Trophoblast cell (in vitro differentiated cells and primary cell): ENCODE results near the gene GAK.
A peak's percentile ranks its signal among the peaks of the same experiment; 100 is the strongest.

ENCODE experiments used
- DNase-seq, 2 donors: peaks; one replicate each; pipeline ENCODE4 v3.0.0-alpha.2; 2016
- H2AFZ ChIP-seq: 2 replicates; pipeline ENCODE4 v1.6.1; 2013; ENCODE audit warnings: low read length, moderate library complexity, mild to moderate bottlenecking; ENCODE audit not compliant: insufficient read depth, poor library complexity
- H2AK5ac ChIP-seq: 2 replicates; pipeline ENCODE4 v1.6.1; 2013; ENCODE audit warnings: mild to moderate bottlenecking, low read length
- H2BK120ac ChIP-seq: 2 replicates; pipeline ENCODE4 v1.6.1; 2013; ENCODE audit warnings: low read length, mild to moderate bottlenecking, moderate library complexity; ENCODE audit not compliant: insufficient read depth, poor library complexity
- H2BK12ac ChIP-seq: 2 replicates; pipeline ENCODE4 v1.6.1; 2013; ENCODE audit warnings: mild to moderate bottlenecking, low read length, moderate library complexity
- H2BK5ac ChIP-seq: 2 replicates; pipeline ENCODE4 v1.6.1; 2013; ENCODE audit warnings: low read length, low read depth, moderate library complexity, mild to moderate bottlenecking; ENCODE audit not compliant: poor library complexity
- H3K14ac ChIP-seq: 2 replicates; pipeline ENCODE4 v1.6.1; 2013; ENCODE audit warnings: mild to moderate bottlenecking, low read length
- H3K18ac ChIP-seq: 2 replicates; pipeline ENCODE4 v1.6.1; 2013; ENCODE audit warnings: mild to moderate bottlenecking, low read length
- H3K23ac ChIP-seq: 2 replicates; pipeline ENCODE4 v1.6.1; 2013; ENCODE audit warnings: low read length
- H3K27ac ChIP-seq: 2 replicates; pipeline ENCODE4 v1.5.1; 2013; ENCODE audit warnings: low read depth, mild to moderate bottlenecking, inconsistent platforms, low read length, moderate library complexity
- H3K27me3 ChIP-seq: 2 replicates; pipeline ENCODE4 v1.6.1; 2013; ENCODE audit warnings: inconsistent platforms, mild to moderate bottlenecking, low read length, moderate library complexity; ENCODE audit not compliant: insufficient read depth
- H3K36me3 ChIP-seq, 2 experiments: 1 replicate in 1 of 2; 2 replicates in 1 of 2; pipeline ENCODE4 v1.6.1; 2013; ENCODE audit warnings: low read length in 2 of 2, mild to moderate bottlenecking in 2 of 2, moderate library complexity in 1 of 2; ENCODE audit not compliant: insufficient read depth in 2 of 2, control insufficient read depth in 1 of 2
- H3K4ac ChIP-seq: 2 replicates; pipeline ENCODE4 v1.6.1; 2013; ENCODE audit warnings: low read depth, mild to moderate bottlenecking, low read length, moderate library complexity
- H3K4me1 ChIP-seq, 2 experiments: 1 replicate in 1 of 2; 2 replicates in 1 of 2; pipeline ENCODE4 v1.6.1; 2013; ENCODE audit warnings: low read length in 2 of 2, mild to moderate bottlenecking in 2 of 2, moderate library complexity in 1 of 2; ENCODE audit not compliant: insufficient read depth in 2 of 2, control insufficient read depth in 1 of 2
- H3K4me2 ChIP-seq: 2 replicates; pipeline ENCODE4 v1.6.1; 2013; ENCODE audit warnings: inconsistent platforms, mild to moderate bottlenecking, low read length, moderate library complexity
- H3K4me3 ChIP-seq: 2 replicates; pipeline ENCODE4 v1.5.1; 2013; ENCODE audit warnings: mild to moderate bottlenecking, low read depth, low read length, inconsistent platforms
- H3K79me1 ChIP-seq: one replicate; pipeline ENCODE4 v1.6.1; 2013; ENCODE audit warnings: low read length
- H3K79me2 ChIP-seq: 2 replicates; pipeline ENCODE4 v1.6.1; 2013; ENCODE audit warnings: low read length, mild to moderate bottlenecking; ENCODE audit not compliant: control insufficient read depth, insufficient read depth, poor library complexity
- H3K9ac ChIP-seq: 2 replicates; pipeline ENCODE4 v1.6.1; 2013; ENCODE audit warnings: mild to moderate bottlenecking, low read length
- H3K9me3 ChIP-seq: 2 replicates; pipeline ENCODE4 v1.6.1; 2013; ENCODE audit warnings: low read depth, mild to moderate bottlenecking, control low read depth, inconsistent platforms, low read length; ENCODE audit not compliant: insufficient read depth
- H4K12ac ChIP-seq: 2 replicates; pipeline ENCODE4 v1.6.1; 2013; ENCODE audit warnings: low read depth, mild to moderate bottlenecking, low read length, moderate library complexity
- H4K8ac ChIP-seq: 2 replicates; pipeline ENCODE4 v1.6.1; 2013; ENCODE audit warnings: low read depth, mild to moderate bottlenecking, low read length, moderate library complexity
- H4K91ac ChIP-seq: one replicate; pipeline ENCODE4 v1.6.1; 2013; ENCODE audit warnings: low read depth, mild to moderate bottlenecking, low read length, moderate library complexity
- WGBS: extraction: QIAGEN DNeasy Blood & Tissue Kit; methylation state at CpG from one replicate; pipeline ENCODE4 v1.1.7; 2013; ENCODE audit warnings: missing lambda C conversion rate; ENCODE audit not compliant: insufficient read length, insufficient coverage; ENCODE audit errors: extremely low coverage; 5-methylcytosine and 5-hydroxymethylcytosine counted together

Gene GAK

DNA sequence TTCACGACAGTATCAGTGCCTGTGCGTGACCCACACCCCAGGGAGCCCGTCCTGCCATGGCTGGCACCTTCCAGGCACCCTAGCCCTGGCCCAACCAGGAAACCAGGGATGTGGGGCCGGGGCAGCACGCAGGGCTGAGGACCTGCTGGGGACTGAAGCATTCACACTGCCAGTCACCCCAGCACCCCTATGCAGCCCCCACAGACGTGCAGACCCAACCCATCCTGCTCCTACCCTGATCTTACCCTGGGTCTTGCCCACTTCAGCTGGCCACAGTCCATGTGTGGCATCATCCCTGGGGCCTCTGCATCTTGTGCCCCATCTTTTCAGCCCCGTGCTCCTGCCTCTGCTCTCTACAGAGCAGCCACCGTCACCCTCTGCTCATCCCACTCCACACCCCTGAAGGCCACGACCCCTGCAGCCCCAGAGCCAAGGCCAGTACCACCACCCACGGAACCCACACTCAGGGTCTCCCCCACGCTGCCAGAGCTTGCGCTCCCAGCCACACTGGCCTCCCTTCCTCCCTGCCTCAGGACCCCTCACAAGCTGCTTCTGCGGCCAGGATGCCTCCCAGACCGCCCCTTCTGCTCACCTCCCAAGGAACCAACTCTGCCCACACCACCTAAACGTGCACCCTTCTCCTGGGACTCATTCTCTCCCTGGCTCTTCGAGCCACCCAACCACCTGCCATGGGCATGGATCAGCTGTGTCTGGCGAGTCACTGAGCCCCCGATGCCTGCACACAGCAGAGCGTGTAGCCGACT lies 25.6 kb downstream of the GAK start:
- Histone ChIP-seq H2BK5ac (no peak overlapping the region), H3K23ac (no peak overlapping the region), H3K4me3 (no peak overlapping the region), H4K8ac (no peak overlapping the region), H2BK120ac (no peak overlapping the region), H3K27me3 (no peaks in the 10 kb centered on the region), H3K79me1 (no peaks in the 10 kb centered on the region), H2AFZ (no peak overlapping the region), H4K91ac (no peak overlapping the region), H3K79me2 (no peaks in the 10 kb centered on the region), H3K4ac (no peak overlapping the region), H2BK12ac (no peak overlapping the region), H3K14ac (no peak overlapping the region), H3K27ac (no peak overlapping the region), H4K12ac (no peak overlapping the region), H3K4me2 (no peak overlapping the region), H3K9ac (no peak overlapping the region), H2AK5ac (no peak overlapping the region), H3K4me1 (no peaks in the 10 kb centered on the region), H3K18ac (no peak overlapping the region), H3K36me3 (peaks cover 33 to 40% of the 10 kb centered on the region in 2 experiments), H3K9me3 (peaks cover 8% of the 10 kb centered on the region)
- no CpG with 5 or more reads among the region's 20 CpGs for WGBS
- no peak for DNase-seq

DNA sequence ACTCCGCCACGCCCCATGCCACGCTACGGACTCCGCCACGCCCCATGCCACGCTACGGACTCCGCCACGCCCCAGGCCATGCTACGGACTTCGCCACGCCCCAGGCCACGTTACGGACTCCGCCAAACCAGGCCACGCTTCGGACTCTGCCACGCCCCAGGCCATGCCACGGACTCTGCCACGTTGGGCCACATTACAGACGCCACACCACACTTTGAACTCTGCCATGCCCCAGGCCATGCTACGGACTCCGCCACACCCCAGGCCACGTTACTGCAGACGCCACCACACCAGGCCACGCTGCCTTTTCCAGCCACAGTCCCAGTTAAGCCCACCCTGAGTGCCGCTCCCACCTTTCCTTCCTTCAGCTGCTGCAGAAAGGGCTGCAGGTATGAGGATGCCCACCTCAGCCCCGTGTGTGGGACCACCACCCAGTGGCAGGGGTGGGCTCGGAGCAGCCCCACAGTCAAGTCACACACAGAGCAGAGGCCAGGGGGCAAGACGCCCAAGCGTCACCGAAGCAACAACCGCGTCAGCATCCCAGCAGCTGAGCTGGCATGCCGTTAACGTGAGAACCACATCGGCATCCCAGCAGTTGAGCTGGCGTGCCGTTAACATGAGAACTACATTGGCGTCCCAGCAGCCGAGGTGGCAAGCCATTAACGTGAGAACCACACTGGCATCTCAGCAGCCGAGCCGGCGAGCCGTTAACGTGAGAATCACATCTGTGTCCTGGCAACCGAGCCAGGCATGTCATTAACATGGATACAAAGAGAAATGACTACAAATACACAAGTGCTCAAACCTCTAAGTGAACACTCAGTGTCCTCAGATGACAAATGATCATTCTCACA lies 26.4 kb downstream of the GAK start:
- Histone ChIP-seq H3K4me1 (no peaks in the 10 kb centered on the region), H3K4me2 (no peak overlapping the region), H2AFZ (no peak overlapping the region), H4K12ac (no peak overlapping the region), H3K79me1 (no peaks in the 10 kb centered on the region), H2BK12ac (no peak overlapping the region), H3K18ac (no peak overlapping the region), H4K8ac (no peak overlapping the region), H2BK120ac (no peak overlapping the region), H4K91ac (no peak overlapping the region), H3K4ac (no peak overlapping the region), H3K14ac (no peak overlapping the region), H2BK5ac (no peak overlapping the region), H3K27me3 (no peaks in the 10 kb centered on the region), H3K36me3 (peaks cover 33 to 38% of the 10 kb centered on the region in 2 experiments), H3K27ac (no peak overlapping the region), H3K4me3 (no peak overlapping the region), H3K9ac (no peak overlapping the region), H3K79me2 (no peaks in the 10 kb centered on the region), H3K9me3 (peaks cover 8% of the 10 kb centered on the region), H2AK5ac (no peak overlapping the region), H3K23ac (no peak overlapping the region)
- WGBS = no CpG with 5 or more reads among the region's 49 CpGs
- DNase-seq = no peak

DNA sequence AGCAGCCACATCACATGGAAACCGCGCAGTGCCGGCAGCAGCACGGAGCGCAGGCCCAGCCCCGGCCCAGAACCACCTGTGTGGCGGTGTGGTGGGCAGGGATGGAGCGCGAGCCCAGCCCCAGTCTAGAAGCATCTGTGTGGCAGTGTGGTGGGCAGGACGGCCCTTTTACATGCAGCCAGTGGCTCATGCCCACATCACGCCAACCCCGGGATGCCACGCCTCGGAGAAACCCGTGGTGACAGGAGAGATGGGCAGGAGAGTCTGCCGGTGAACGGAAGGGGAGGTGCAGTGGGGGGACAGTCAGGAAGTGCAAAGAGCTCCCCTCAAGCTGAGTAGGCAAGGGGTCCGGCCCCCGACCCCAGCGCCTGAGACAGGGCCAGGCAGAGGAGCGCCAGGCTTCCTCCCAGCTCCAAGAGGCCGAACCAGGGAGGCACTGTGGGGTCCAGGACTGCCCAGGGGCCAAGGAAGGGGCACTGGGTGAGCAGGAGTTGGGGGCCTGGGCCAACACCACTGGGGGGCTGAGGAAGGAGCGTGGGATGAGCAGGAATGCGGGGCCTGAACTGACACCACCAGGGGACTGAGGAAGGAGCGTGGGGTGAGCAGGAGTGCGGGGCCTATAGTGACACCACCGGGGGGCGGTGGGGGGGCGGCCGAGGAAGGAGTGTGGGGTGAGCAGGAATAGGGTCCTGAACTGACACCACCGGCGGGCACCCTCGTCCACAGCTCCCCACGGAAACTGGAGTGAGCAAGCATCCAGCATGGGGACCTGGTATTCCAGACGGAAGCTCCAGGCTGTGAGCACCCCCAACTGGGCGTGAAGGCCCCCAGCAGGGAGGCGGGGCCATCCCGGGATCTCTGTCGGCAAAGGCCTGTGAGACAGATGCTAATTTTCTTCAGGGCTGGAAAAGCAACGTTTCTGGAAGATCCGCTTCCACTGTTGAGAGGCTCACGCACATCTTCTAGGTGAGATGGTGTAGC lies 28.8 kb downstream of the GAK start:
- no peak overlapping the region for H2BK120ac ChIP-seq
- H3K4me1 ChIP-seq = no peaks in the 10 kb centered on the region
- H2BK12ac ChIP-seq = no peak overlapping the region
- H4K8ac ChIP-seq = no peak overlapping the region
- H3K36me3 ChIP-seq = peaks cover 32 to 44% of the 10 kb centered on the region in 2 experiments
- no peak overlapping the region for H3K4ac ChIP-seq
- no peak overlapping the region for H3K27ac ChIP-seq
- no peak overlapping the region for H3K4me2 ChIP-seq
- peaks cover 8% of the 10 kb centered on the region for H3K9me3 ChIP-seq
- H3K23ac ChIP-seq = no peak overlapping the region
- no peak for DNase-seq
- H4K91ac ChIP-seq = no peak overlapping the region
- no peak overlapping the region for H2AK5ac ChIP-seq
- WGBS = no CpG with 5 or more reads among the region's 42 CpGs
- H3K18ac ChIP-seq = no peak overlapping the region
- peak overlapping the region; percentile 42 for H3K4me3 ChIP-seq
- H3K79me2 ChIP-seq = no peaks in the 10 kb centered on the region
- H2BK5ac ChIP-seq = no peak overlapping the region
- H3K79me1 ChIP-seq = no peaks in the 10 kb centered on the region
- H4K12ac ChIP-seq = no peak overlapping the region
- H3K14ac ChIP-seq = no peak overlapping the region
- H3K9ac ChIP-seq = no peak overlapping the region
- no peaks in the 10 kb centered on the region for H3K27me3 ChIP-seq
- H2AFZ ChIP-seq = no peak overlapping the region
